Measurements from ENCODE around the gene CEP135. TPM values are rescaled to one million over a fixed set of nuclear protein-coding genes. Genes with fewer than 3 reads are reported as not detected.

Gene CEP135
- total and polyA plus RNA-seq, 9 donors, result 4.3 to 11.5 (median 8.2) TPM

GRCh38 chr4:56050625-56051024 lies 101.9 kb downstream of the CEP135 start:
- H3K27me3 ChIP-seq, result no peaks in the 10 kb centered on the region
- DNase-seq, result no peak
- intact Hi-C loops (cut with DNase I), result no loop called here

GRCh38 chr4:56051029-56051709 lies 102.4 kb downstream of the CEP135 start:
- no peaks in the 10 kb centered on the region for H3K4me1 ChIP-seq (ENCODE audit: insufficient read depth)
- no peaks in the 10 kb centered on the region for H3K27me3 ChIP-seq
- TF ChIP-seq CTCF (IDR thresholded peaks at IDR 0.05), result no peak
- intact Hi-C loops (cut with DNase I), result no loop called here
- no peaks in the 10 kb centered on the region for H3K36me3 ChIP-seq
- H3K27ac ChIP-seq, result no peak overlapping the region
- no peaks in the 10 kb centered on the region for H3K9me3 ChIP-seq
- WGBS, 3 donors, result 81 to 89% (median 84%) methylated on average over 7 of the region's 7 CpGs
- H3K4me3 ChIP-seq, result no peak overlapping the region
- no peak for DNase-seq

More at GRCh38 chr4:56050625-56051024, 101.9 kb downstream of the CEP135 start:
- Histone ChIP-seq H3K9me3 (no peaks in the 10 kb centered on the region), H3K4me3 (no peak overlapping the region), H3K36me3 (no peaks in the 10 kb centered on the region), H3K4me1 (ENCODE audit: insufficient read depth) (no peaks in the 10 kb centered on the region), H3K27ac (no peak overlapping the region)
- TF ChIP-seq CTCF (IDR thresholded peaks at IDR 0.05) (no peak), POLR2A (IDR thresholded peaks at IDR 0.05) (no peak), EP300 (IDR thresholded peaks at IDR 0.05) (no peak)
- WGBS, 3 donors, result 66 to 72% (median 68%) methylated on average over 2 of the region's 2 CpGs

- TF ChIP-seq EP300 (IDR thresholded peaks at IDR 0.05) (no peak), CTCF (IDR thresholded peaks at IDR 0.05) (no peak), POLR2A (IDR thresholded peaks at IDR 0.05) (no peak)
- H3K36me3 ChIP-seq, result no peaks in the 10 kb centered on the region
- H3K4me3 ChIP-seq, result no peak overlapping the region
- no peaks in the 10 kb centered on the region for H3K27me3 ChIP-seq
- 93 to 97% (median 94%) methylated on average over 1 of the region's 1 CpG for WGBS, 3 donors
- no peaks in the 10 kb centered on the region for H3K4me1 ChIP-seq (ENCODE audit: insufficient read depth)
- no peak overlapping the region for H3K27ac ChIP-seq
- intact Hi-C loops (cut with DNase I), result no loop called here
- no peak for DNase-seq
- H3K9me3 ChIP-seq, result no peaks in the 10 kb centered on the region
These were observed 102.9 kb downstream of the CEP135 start for GRCh38 chr4:56051710-56052075.

GRCh38 chr4:56052481-56052880 lies 103.7 kb downstream of the CEP135 start:
- no peaks in the 10 kb centered on the region for H3K4me1 ChIP-seq (ENCODE audit: insufficient read depth)
- H3K27me3 ChIP-seq, result no peaks in the 10 kb centered on the region
- no peaks in the 10 kb centered on the region for H3K36me3 ChIP-seq
- H3K4me3 ChIP-seq, result no peak overlapping the region
- DNase-seq, result no peak
- intact Hi-C loops (cut with DNase I), result no loop called here
- H3K27ac ChIP-seq, result no peak overlapping the region
- TF ChIP-seq POLR2A (IDR thresholded peaks at IDR 0.05) (no peak), CTCF (IDR thresholded peaks at IDR 0.05) (no peak), EP300 (IDR thresholded peaks at IDR 0.05) (no peak)
- H3K9me3 ChIP-seq, result no peaks in the 10 kb centered on the region
- WGBS, 3 donors, result 61 to 86% (median 77%) methylated on average over 1 of the region's 1 CpG

Data from ovary (tissue), 9 donors.